HG03139 (cell line): ENCODE results near the gene DAB2IP.

ENCODE experiments used
- ATAC-seq: cut with Tn5 transposase; IDR thresholded peaks from one replicate; pipeline ENCODE4 v1.9.1; 2021; ENCODE audit not compliant: unreplicated experiment

DAB2IP gene

GRCh38 chr9:121625590-121625989 is 25.8 kb upstream of the DAB2IP start:
- no peak for ATAC-seq

DNA sequence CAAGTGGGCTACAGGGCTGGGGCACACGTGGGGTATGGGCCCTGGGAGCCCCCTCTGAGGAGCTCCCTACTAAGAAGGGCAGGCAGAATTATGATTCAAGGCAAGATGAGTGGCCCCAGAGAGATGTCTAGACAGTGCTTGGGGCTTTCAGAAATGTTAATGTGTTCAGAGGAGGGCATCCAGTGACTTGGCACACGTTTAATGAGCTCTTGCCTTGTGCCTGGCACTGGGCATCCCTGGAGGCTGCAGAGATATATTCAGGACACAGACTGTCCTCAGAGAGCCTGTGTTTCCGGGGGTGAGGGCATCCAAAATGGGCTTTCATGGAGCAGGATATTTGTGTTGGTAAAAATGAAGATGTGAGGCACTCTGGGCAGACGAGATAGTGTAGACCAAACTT is 25.4 kb upstream of the DAB2IP start:
- ATAC-seq = no peak

DNA sequence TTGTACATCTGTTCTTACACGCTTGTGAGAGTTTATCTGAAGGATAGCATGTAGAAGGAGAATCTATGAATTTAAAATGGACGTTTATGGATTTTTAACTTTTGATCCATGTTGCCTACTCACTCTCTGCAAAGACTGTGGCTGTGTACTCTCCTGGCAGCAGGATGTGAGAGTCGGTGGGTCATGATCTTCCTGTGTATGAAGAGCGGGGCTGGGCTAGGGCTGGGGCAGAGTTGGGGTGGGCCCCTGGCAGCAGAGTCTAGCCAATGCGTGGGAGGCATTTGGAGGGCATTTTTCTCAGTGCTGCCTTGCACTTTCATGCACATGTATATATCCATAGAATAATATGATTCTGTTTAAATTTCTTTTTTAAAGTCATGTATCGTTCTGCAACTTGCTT is 24.0 kb upstream of the DAB2IP start:
- no peak for ATAC-seq

- ATAC-seq = no peak
Measured at GRCh38 chr9:121628401-121628800, 23.0 kb upstream of the DAB2IP start.

GRCh38 chr9:121631115-121631514 is 20.3 kb upstream of the DAB2IP start:
- ATAC-seq = no peak

DNA sequence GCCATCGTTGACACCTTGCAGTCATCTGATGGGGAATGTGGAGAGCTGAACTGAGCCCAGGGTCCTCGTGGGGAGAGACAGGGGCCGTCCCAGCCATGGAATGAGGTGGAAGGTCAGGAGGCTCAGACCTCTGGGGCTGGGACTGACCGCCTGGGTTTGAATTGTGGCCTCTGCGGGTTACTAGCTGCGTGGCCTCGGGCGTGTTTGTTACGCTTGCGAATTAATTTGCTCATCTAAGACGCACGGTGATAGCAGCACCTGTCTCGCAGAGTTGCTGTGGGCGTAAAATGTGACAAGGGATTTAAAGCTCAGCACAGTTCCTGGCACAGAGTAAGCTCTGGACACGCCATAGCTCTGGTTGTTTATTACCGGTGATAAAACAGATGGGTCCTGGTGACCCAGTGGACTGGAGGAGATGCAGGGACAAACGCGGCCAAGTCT is 19.4 kb upstream of the DAB2IP start:
- ATAC-seq = no peak

DNA sequence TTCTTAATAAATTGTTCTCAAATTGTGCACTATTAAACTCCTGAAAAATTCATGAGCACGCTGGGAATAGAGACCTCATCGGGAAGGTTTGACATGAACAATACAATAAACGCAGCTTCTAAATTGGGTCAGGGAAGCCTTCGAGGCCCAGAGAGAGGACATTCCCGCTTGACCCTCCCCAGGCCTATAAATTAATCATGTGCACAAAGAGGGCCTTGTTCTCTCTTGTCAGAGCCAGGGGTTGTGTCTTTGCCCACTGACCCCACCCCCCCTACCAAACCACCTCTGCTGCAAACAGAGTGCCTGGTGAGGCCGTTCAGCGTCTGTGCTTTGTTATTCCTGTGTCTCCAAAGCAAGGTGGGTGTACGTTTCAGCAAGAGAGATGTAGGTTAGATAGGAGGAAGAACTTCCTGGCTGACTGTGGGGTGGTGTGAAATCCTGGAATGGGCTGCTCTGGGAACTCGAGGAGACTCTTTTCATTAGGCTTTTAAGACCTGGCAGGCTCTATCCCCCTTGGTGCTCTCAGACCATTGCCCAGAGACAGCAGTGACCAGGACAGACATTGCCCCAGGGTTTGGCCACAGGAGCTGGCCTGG is 18.2 kb upstream of the DAB2IP start:
- no peak for ATAC-seq

GRCh38 chr9:121633736-121634135 is 17.7 kb upstream of the DAB2IP start:
- no peak for ATAC-seq

GRCh38 chr9:121634329-121635261 is 16.8 kb upstream of the DAB2IP start:
- ATAC-seq = no peak

DNA sequence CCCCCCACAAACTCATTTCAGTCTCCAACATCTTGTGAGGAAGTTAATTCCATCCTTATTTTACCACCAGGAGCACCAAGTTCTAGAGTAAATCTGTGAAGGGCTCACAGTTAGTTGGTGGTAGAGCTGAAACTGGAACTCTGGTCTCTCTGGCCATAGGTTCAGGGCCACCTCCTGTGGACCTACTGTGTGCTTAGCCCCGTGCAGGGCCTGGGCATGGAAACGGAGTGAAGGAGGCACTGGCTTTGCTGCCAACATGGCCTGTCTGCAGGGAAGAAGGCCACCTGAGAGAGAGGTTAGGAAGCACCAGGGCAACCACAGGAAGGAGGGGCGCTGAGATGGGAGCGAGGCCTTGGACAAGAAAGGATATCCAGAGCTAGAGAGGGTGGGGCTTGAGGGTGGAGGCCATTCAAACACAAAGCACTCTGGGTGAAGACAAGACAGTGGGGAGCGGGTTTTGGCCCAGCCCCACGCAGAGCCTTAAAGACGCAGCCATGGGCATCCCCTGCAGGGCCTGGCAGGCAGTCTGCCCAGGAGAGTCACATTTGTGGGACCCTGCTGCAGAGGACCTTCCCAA is 16.0 kb upstream of the DAB2IP start:
- ATAC-seq = no peak

GRCh38 chr9:121636341-121636865 is 15.0 kb upstream of the DAB2IP start:
- no peak for ATAC-seq

DNA sequence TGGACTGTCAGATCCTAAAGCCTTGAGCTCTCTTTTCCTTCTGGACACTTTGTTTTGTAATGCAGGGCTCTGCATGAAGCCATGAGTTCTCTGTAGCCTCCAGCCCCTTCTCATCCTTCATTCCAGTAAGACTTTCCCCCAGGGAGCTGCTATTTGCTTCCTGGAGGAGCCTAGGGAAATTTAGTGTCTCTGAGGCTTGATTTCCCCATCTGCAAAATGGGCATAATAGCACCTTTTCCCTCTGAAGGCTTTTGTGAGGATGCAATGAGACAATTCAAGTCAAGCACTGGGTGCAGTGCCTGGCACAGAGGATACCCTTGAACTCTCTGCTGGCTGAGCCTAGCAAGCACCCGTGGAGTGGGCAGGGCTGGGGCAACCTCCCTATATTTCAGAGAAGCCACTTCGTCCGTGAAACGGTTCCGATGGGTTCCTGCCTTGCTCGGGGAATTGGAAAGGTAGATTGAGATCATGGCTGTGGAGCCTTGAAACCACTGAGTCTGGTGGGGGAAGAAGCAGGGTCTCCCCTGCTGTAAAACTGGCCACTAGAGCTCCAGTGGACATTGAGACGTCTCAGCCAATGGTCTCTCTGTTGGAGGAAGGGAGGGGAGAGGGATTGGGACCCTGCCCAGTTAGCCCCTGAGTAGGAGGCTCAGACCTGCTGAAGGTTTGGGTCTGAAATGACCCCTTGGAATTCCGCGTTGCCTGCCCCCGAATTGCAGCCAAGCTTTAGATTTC is 14.3 kb upstream of the DAB2IP start:
- ATAC-seq = no peak

DNA sequence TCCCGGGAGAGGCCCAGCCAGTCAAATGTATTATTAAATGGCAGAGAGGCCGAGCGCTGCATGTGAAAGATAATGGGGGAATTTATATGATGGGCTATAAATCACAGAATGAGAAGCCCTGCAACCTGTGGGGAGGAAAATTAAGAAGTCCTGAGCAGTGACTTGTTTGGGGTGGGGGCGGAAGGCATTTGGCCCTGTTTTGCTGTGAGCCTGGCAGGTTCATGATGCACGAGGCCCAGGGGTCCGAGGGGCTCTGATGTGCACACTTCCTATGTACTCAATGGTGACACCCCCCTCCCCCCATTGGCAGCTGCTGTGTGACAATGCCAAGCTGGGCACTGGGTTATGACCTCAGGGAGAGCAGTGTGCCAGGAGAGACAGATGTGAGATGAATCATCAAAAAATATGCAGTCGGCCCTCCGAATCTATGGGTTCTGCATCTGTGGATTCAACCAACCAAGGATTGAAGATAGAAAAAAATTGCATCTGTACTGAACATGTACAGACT is 13.7 kb upstream of the DAB2IP start:
- ATAC-seq = no peak

DNA sequence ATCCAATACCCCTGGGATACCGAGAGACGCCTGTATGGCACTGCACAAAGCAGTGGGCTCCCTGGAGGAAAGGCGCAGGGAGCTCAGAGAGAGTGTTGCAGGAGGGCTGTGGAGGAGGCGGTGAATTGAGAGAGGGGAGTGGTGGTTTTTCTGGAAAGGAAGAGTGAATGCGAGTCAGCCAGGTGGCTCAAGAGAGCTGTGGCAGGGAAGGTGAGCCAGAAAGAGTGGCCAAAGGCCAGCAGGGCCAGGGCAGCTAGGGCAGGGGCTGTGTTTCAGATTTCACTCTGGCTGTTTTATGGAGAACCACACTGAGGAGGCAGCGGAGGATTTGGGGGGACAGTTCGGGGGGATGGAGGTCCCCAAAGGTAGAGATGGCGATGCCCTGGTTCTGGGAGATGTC is 13.0 kb upstream of the DAB2IP start:
- no peak for ATAC-seq

GRCh38 chr9:121638901-121639592 is 12.4 kb upstream of the DAB2IP start:
- no peak for ATAC-seq

DNA sequence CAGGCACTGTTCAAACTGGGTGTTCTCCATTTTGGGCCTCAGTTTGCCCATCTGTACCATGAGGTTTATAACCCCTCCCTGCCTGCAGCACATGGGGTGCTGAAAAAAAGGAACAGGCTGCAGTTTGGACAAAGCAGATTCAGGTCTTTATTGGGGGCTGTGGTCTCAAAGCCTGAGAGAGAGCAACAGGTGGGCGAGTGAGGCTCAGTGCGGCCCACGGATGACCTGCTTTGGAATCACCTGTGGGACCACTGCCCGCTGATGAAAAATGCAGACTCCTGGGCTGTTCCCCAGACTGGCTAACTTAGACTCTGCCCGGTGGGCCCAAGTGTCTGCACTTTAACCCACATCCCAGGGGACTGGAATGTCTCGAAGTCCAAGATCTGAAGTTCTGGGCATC is 11.8 kb upstream of the DAB2IP start:
- no peak for ATAC-seq

GRCh38 chr9:121640076-121640475 is 11.4 kb upstream of the DAB2IP start:
- no peak for ATAC-seq

DNA sequence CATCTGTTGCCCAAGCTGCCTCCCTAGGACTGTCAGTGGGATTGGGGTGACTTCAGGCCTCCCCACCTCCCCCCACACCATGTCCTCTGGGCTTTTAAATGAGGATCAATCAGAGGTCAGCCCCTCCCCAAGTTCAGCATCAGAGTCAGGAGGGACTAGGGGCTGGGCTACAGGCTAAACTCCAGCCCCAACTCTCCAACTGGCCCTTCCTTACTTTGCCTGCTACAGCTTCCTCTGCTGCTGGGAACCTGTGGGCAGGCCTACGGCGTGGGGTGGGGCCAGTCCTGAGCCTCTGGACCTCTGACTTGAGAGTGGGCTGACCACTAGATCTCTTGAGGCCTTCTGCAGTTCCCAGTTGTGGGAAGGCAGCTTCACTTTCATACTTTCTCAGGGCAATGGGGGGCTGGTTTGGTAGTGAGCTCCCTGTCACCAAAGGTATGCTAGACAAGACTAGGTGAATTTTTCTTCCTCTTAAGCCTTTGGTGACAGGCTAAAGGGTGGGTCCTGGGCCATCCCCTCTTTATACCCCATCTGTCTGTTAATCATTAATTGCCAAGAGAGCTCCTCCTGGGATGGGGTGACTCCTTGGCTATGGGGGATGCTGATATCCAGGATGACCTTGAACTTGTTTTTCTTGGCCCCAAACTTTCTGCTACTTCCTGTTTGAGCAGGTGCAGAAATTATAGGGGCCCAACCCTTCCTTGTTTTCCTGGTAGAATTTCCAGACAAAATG is 10.8 kb upstream of the DAB2IP start:
- ATAC-seq = no peak

DNA sequence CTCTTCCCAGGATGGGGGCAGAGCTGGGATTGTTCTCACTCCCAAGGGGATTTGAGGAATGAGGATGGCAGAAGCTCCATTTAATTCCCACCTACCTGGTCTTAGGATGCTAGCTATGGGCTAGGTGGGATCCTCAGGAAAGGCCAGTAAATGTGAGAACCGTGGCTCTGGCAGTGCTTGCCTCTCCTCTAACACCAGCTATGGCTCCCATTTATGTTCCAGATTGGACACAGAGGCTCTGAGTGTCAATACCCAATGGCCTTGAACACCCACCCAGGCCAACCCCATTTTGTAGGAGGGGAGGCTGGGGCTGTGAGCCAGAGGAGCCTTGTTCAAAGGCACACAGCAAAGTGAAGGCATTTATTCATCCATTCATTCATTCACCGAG is 10.2 kb upstream of the DAB2IP start:
- no peak for ATAC-seq

DNA sequence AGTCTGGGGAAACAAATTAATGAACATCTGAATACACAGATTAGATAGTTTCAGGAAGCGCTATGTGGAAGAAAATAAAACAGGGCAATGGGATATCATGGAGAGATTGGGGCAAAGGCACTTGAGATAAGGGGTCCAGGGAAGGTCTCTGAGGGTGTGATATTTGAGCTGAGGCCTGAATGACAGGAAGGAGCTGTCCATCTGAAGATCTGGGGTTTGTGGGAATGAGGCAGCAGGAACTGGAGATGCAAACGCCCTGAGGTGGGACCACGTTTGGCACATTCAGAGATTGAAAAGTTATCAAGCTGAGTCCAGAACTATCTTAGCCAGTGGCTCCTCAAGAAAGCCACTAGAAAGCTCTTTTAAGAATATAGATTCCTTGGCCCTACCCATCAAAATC is 8.7 kb upstream of the DAB2IP start:
- no peak for ATAC-seq
